Measurements from ENCODE around the gene ADRA2B. TPM values are rescaled to one million over a fixed set of nuclear protein-coding genes. Genes with fewer than 3 reads are reported as not detected.

ADRA2B gene
- total RNA-seq, 1 experiment from 2014 or later: 2.7 TPM

DNA sequence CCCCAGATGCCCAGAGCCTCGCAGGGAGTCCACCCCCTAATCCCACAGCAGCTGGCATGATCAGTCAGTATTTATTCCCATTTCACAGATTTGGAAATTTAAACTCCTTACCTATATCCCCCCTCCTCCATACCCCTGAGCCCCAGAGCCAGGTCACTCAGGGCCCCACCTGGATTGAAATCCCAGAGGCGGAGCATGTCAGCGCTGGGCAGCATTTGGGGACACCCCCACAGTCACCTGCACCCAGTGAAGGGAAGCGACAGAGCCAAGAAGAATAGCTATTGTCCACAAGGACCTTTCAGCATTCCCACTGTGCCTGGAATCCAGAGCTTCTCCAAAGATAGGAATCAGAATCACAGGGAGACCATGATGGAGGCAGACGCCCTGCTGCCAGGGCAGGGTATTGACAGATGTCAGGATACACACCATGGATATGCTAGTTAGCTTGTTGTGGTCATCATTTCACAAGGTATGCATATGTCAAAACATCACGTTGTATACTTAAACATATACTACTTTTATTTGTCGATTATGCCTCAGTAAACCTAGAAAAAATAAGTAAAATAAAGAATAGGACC lies 22.9 kb upstream of the ADRA2B start:
- H3K4ac ChIP-seq (ENCODE audit: low read depth, low read length): no peak overlapping the region
- no peak overlapping the region for H2BK20ac ChIP-seq (ENCODE audit: low read depth, low read length, poor library complexity, severe bottlenecking)
- no peak overlapping the region for H2BK15ac ChIP-seq (ENCODE audit: low read depth, low read length)
- Mint-ChIP-seq H3K4me1 (peaks cover 18% of the 10 kb centered on the region in 2 experiments), H3K9me3 (no peaks in the 10 kb centered on the region), H3K36me3 (ENCODE audit: insufficient read depth in 1 of 3, low read depth in 3 of 3) (peaks cover 0 to 15% (median 0%) of the 10 kb centered on the region in 3 experiments; a peak in 2 of 7 replicates), H3K4me3 (no peak overlapping the region; a peak in 1 of 5 replicates), H3K27ac (no peak overlapping the region), H3K27me3 (ENCODE audit: low read depth) (peaks cover 21% of the 10 kb centered on the region)
- no peak overlapping the region for H2BK5ac ChIP-seq (ENCODE audit: insufficient read length, low read length)
- no peak overlapping the region for H2AFZ ChIP-seq (ENCODE audit: low read length)
- H2BK120ac ChIP-seq (ENCODE audit: low read depth, low read length, poor library complexity, severe bottlenecking): no peak overlapping the region
- H3K23me2 ChIP-seq (ENCODE audit: insufficient read length, low read depth, low read length, poor library complexity, severe bottlenecking): no peaks in the 10 kb centered on the region
- WGBS (ENCODE audit: extremely low coverage, insufficient read length, low lambda C conversion rate): no CpG with 5 or more reads among the region's 7 CpGs
- H4K8ac ChIP-seq (replicated peaks; ENCODE audit: insufficient read length, low read depth, low read length): no peak overlapping the region
- no peaks in the 10 kb centered on the region for H3K4me1 ChIP-seq (ENCODE audit: insufficient read depth, low read length)
- no peak overlapping the region for H3K23ac ChIP-seq (ENCODE audit: insufficient read length, low read depth, low read length)
- no peak for DNase-seq
- no peak overlapping the region for H3K56ac ChIP-seq (ENCODE audit: insufficient read length, low read depth, low read length)
- TF ChIP-seq, protein P1, sequence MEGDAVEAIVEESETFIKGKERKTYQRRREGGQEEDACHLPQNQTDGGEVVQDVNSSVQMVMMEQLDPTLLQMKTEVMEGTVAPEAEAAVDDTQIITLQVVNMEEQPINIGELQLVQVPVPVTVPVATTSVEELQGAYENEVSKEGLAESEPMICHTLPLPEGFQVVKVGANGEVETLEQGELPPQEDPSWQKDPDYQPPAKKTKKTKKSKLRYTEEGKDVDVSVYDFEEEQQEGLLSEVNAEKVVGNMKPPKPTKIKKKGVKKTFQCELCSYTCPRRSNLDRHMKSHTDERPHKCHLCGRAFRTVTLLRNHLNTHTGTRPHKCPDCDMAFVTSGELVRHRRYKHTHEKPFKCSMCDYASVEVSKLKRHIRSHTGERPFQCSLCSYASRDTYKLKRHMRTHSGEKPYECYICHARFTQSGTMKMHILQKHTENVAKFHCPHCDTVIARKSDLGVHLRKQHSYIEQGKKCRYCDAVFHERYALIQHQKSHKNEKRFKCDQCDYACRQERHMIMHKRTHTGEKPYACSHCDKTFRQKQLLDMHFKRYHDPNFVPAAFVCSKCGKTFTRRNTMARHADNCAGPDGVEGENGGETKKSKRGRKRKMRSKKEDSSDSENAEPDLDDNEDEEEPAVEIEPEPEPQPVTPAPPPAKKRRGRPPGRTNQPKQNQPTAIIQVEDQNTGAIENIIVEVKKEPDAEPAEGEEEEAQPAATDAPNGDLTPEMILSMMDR (conservative IDR thresholded peaks at IDR 0.05): no peak
- H3K27ac ChIP-seq (ENCODE audit: insufficient read length, low read depth, low read length): no peak overlapping the region
- H4K91ac ChIP-seq (ENCODE audit: insufficient read length, low read depth, low read length): no peak overlapping the region
- no peak overlapping the region for H3K14ac ChIP-seq (ENCODE audit: insufficient read depth, low read length)
- no peaks in the 10 kb centered on the region for H3K27me3 ChIP-seq (ENCODE audit: insufficient read depth, low read length)
- no peaks in the 10 kb centered on the region for H3K9me3 ChIP-seq (ENCODE audit: control insufficient read depth, low read depth, low read length)
- no peaks in the 10 kb centered on the region for H3K79me1 ChIP-seq (ENCODE audit: insufficient read depth, low read depth, low read length, poor library complexity, severe bottlenecking)
- H4K20me1 ChIP-seq (ENCODE audit: control insufficient read depth, insufficient read depth, insufficient read length): no peaks in the 10 kb centered on the region
- peak overlapping the region; percentile 4 for H3K4me2 ChIP-seq (ENCODE audit: insufficient read depth, insufficient read length, low read length)
- no peak overlapping the region for H3K18ac ChIP-seq (ENCODE audit: insufficient read length, low read depth, low read length)
- no peak overlapping the region for H4K5ac ChIP-seq (ENCODE audit: insufficient read length, low read depth, low read length)
- H3T11ph ChIP-seq (ENCODE audit: low read length): no peak overlapping the region
- no peak overlapping the region for H2BK12ac ChIP-seq (ENCODE audit: insufficient read length, low read depth, low read length)
- no peak overlapping the region for H2AK5ac ChIP-seq (ENCODE audit: insufficient read length, low read length)
- H3K9ac ChIP-seq (ENCODE audit: extremely low read depth, insufficient read length, low read length): no peak overlapping the region
- no peaks in the 10 kb centered on the region for H3K79me2 ChIP-seq (ENCODE audit: insufficient read depth, low read length)

Measured in H9 (cell line).